Neural progenitor cell (in vitro differentiated cells): ENCODE measurements around the gene TEKT1. TPM values are rescaled to one million over a fixed set of nuclear protein-coding genes. Genes with fewer than 3 reads are reported as not detected.
"Not testable (repeated sequence)": the region's sequence is repeated elsewhere in the genome, so short reads cannot be mapped to it uniquely, and the experiment has no call there.

Experiments
- DNase-seq: peaks from one replicate; pipeline ENCODE4 v3.0.0-alpha.2; 2016; ENCODE audit warnings: low spot score
- H2AFZ ChIP-seq: fragments of 200-600 bp; sonication (generic); replicated peaks from 2 replicates; pipeline ENCODE4 v1.6.1; 2016; ENCODE audit warnings: antibody characterized with exemption
- H3F3A ChIP-seq: fragments of 200-600 bp; sonication (generic); 2 replicates; pipeline ENCODE4 v1.6.1; 2016; ENCODE audit warnings: antibody characterized with exemption, low read depth
- H3K27ac ChIP-seq: fragments of 200-600 bp; sonication (generic); 2 replicates; pipeline ENCODE4 v1.5.1; 2016; ENCODE audit warnings: mild to moderate bottlenecking
- H3K27me3 ChIP-seq: fragments of 200-600 bp; sonication (generic); 2 replicates; pipeline ENCODE4 v1.6.1; 2016; ENCODE audit warnings: mild to moderate bottlenecking, moderate library complexity
- H3K36me3 ChIP-seq: fragments of 200-600 bp; sonication (generic); 2 replicates; pipeline ENCODE4 v1.5.1; 2016
- H3K4me1 ChIP-seq: fragments of 200-600 bp; sonication (generic); 2 replicates; pipeline ENCODE4 v1.6.1; 2016; ENCODE audit warnings: mixed run types
- H3K4me2 ChIP-seq: fragments of 200-600 bp; sonication (generic); 2 replicates; pipeline ENCODE4 v1.6.1; 2016
- H3K4me3 ChIP-seq: fragments of 200-600 bp; sonication (generic); 2 replicates; pipeline ENCODE4 v1.5.1; 2016
- H3K79me2 ChIP-seq: fragments of 200-600 bp; sonication (generic); 2 replicates; pipeline ENCODE4 v1.6.1; 2016; ENCODE audit warnings: low read depth
- H3K9ac ChIP-seq: fragments of 200-600 bp; sonication (generic); 2 replicates; pipeline ENCODE4 v1.6.1; 2016
- H3K9me3 ChIP-seq: fragments of 200-600 bp; sonication (generic); 2 replicates; pipeline ENCODE4 v1.5.1; 2016; ENCODE audit warnings: low read depth
- H4K20me1 ChIP-seq: fragments of 200-600 bp; sonication (generic); 2 replicates; pipeline ENCODE4 v1.6.1; 2016; ENCODE audit warnings: low read depth
- H3K27ac Mint-ChIP-seq: 3 replicates; pipeline ENCODE4 v1.8.0; 2021; ENCODE audit warnings: mixed read lengths
- H3K27me3 Mint-ChIP-seq: 2 replicates; pipeline ENCODE4 v1.8.0; 2022; ENCODE audit warnings: low read depth, mild to moderate bottlenecking, inconsistent platforms, moderate library complexity, mixed read lengths; ENCODE audit not compliant: insufficient read depth
- H3K36me3 Mint-ChIP-seq: 3 replicates; pipeline ENCODE4 v1.8.0; 2021; ENCODE audit warnings: mixed read lengths
- H3K4me1 Mint-ChIP-seq: 3 replicates; pipeline ENCODE4 v1.8.0; 2021; ENCODE audit warnings: mixed read lengths
- H3K4me3 Mint-ChIP-seq: 3 replicates; pipeline ENCODE4 v1.8.0; 2021; ENCODE audit warnings: mild to moderate bottlenecking, moderate library complexity, mixed read lengths
- H3K9me3 Mint-ChIP-seq: 3 replicates; pipeline ENCODE4 v1.8.0; 2020; ENCODE audit warnings: mixed read lengths
- CTCF ChIP-seq: fragments of 200-600 bp; sonication (generic); IDR thresholded peaks from 2 replicates; pipeline ENCODE4 v1.5.1; 2017; ENCODE audit warnings: antibody characterized with exemption, mild to moderate bottlenecking
- EZH2 ChIP-seq: fragments of 200-600 bp; sonication (generic); IDR thresholded peaks from 2 replicates; pipeline ENCODE4 v1.6.1; 2017; ENCODE audit warnings: antibody characterized with exemption, mild to moderate bottlenecking, moderate library complexity
- EZH2phosphoT487 ChIP-seq: fragments of 200-600 bp; sonication (generic); IDR thresholded peaks from 2 replicates; pipeline ENCODE4 v1.6.1; 2017; ENCODE audit warnings: antibody characterized with exemption
- total RNA-seq: library from RNA; depleted of rRNA; stranded (reverse); fragments of >200 nt; gene quantifications from 2 replicates; pipeline ENCODE4 v1.2.3, GENCODE V29; 2015; ENCODE audit warnings: low replicate concordance

Gene TEKT1
- total RNA-seq, 1 donor from 2014 or later = not detected

DNA sequence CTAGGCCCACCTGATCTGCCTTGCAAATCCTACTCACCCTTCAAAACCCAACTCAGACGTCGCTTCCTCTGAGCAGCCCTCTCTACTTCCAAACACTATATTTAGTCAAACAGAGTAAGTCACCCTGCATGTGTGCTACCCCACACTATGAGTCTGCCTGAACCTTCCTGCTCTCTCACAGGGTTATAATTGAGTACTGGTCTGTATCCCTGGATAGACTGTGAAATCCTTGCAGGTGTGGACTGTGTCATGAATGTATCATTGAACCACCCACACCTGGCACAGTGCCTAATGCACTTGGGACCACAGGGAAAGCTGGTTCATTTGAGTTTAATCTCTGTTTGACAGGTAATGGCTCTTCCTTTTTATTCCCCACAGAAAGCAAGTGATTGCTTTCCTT, 52.1 kb downstream of the TEKT1 start:
- Histone ChIP-seq H3K27ac (no peak overlapping the region), H3K4me2 (no peak overlapping the region), H3K4me1 (no peaks in the 10 kb centered on the region), H2AFZ (no peak overlapping the region), H3K27me3 (peaks cover 84% of the 10 kb centered on the region), H3K9me3 (no peaks in the 10 kb centered on the region), H3K9ac (no peak overlapping the region), H3F3A (no peaks in the 10 kb centered on the region), H4K20me1 (no peaks in the 10 kb centered on the region), H3K36me3 (no peaks in the 10 kb centered on the region), H3K79me2 (no peaks in the 10 kb centered on the region), H3K4me3 (no peak overlapping the region)
- TF ChIP-seq EZH2phosphoT487 = no peak
- no peak for TF ChIP-seq CTCF
- no peak for TF ChIP-seq EZH2
- H3K27me3 Mint-ChIP-seq = peaks cover 27% of the 10 kb centered on the region
- no peak overlapping the region for H3K4me3 Mint-ChIP-seq
- H3K4me1 Mint-ChIP-seq = peaks cover 3% of the 10 kb centered on the region
- H3K9me3 Mint-ChIP-seq = peaks cover 8% of the 10 kb centered on the region
- H3K36me3 Mint-ChIP-seq = no peaks in the 10 kb centered on the region
- no peak overlapping the region for H3K27ac Mint-ChIP-seq
- no peak for DNase-seq

- H2AFZ ChIP-seq = peak within 1 kb of the TSS; percentile 88
- no peaks in the 10 kb centered on the region for H3K9me3 ChIP-seq
- peaks cover 32% of the 10 kb centered on the region for H3K27me3 Mint-ChIP-seq
- peak within 1 kb of the TSS; percentile 51 for H3K4me3 Mint-ChIP-seq
- no peak within 1 kb of the TSS for H3K9ac ChIP-seq
- H3K4me1 Mint-ChIP-seq = peaks cover 3% of the 10 kb centered on the region
- peaks cover 18% of the 10 kb centered on the region for H3K9me3 Mint-ChIP-seq
- H3K4me2 ChIP-seq = peak within 1 kb of the TSS; percentile 79
- DNase-seq = peak; percentile 66
- H3K79me2 ChIP-seq = no peaks in the 10 kb centered on the region
- H3K27me3 ChIP-seq = peaks cover 77% of the 10 kb centered on the region
- no peak within 1 kb of the TSS for H3K27ac Mint-ChIP-seq
- H3K4me3 ChIP-seq = peak within 1 kb of the TSS; percentile 55
- H3K4me1 ChIP-seq = no peaks in the 10 kb centered on the region
- no peak within 1 kb of the TSS for H3K27ac ChIP-seq
- no peaks in the 10 kb centered on the region for H3F3A ChIP-seq
- H3K36me3 ChIP-seq = no peaks in the 10 kb centered on the region
- no peaks in the 10 kb centered on the region for H3K36me3 Mint-ChIP-seq
- no peak for TF ChIP-seq CTCF
- peak; percentile 80 for TF ChIP-seq EZH2
- peak; percentile 68 for TF ChIP-seq EZH2phosphoT487
- no peaks in the 10 kb centered on the region for H4K20me1 ChIP-seq
Observed at GRCh38 chr17:6775871-6776405, 55.6 kb downstream of the TEKT1 start, which contains the start of gene FBXO39. Gene FBXO39, plus strand, starts transcription at chr17:6776215. Its CDS starts 3,654 bp downstream, at chr17:6779869.

GRCh38 chr17:6774906-6775305, 56.6 kb downstream of the TEKT1 start:
- peak overlapping the region; percentile 46 for H3K4me3 Mint-ChIP-seq
- not testable (repeated sequence) for H3F3A ChIP-seq, H3K4me1 Mint-ChIP-seq, H2AFZ ChIP-seq, H3K4me1 ChIP-seq, H3K27ac Mint-ChIP-seq, H3K4me2 ChIP-seq, H3K9ac ChIP-seq, H3K36me3 ChIP-seq, H3K4me3 ChIP-seq, H3K36me3 Mint-ChIP-seq, H3K79me2 ChIP-seq, DNase-seq, H3K9me3 ChIP-seq, H4K20me1 ChIP-seq, H3K27ac ChIP-seq
- H3K27me3 Mint-ChIP-seq = peaks cover 32% of the 10 kb centered on the region
- H3K9me3 Mint-ChIP-seq = peaks cover 18% of the 10 kb centered on the region
- H3K27me3 ChIP-seq = peaks cover 81% of the 10 kb centered on the region

- Histone ChIP-seq H3K27me3 (peaks cover 53% of the 10 kb centered on the region), H3K27ac (no peak overlapping the region), H3K9ac (no peak overlapping the region), H3K4me1 (no peaks in the 10 kb centered on the region), H3K4me2 (no peak overlapping the region), H3K79me2 (no peaks in the 10 kb centered on the region), H2AFZ (no peak overlapping the region), H3K9me3 (peaks cover 8% of the 10 kb centered on the region), H4K20me1 (no peaks in the 10 kb centered on the region), H3F3A (no peaks in the 10 kb centered on the region), H3K36me3 (no peaks in the 10 kb centered on the region), H3K4me3 (no peak overlapping the region)
- Mint-ChIP-seq H3K36me3 (no peaks in the 10 kb centered on the region), H3K4me1 (peaks cover 3% of the 10 kb centered on the region), H3K27ac (no peak overlapping the region), H3K27me3 (peaks cover 21% of the 10 kb centered on the region), H3K9me3 (peaks cover 29% of the 10 kb centered on the region), H3K4me3 (no peak overlapping the region)
- TF ChIP-seq CTCF (no peak), EZH2 (no peak), EZH2phosphoT487 (no peak)
- no peak for DNase-seq
Observed at GRCh38 chr17:6772016-6772415, 59.5 kb downstream of the TEKT1 start.
